K562 (cell line): ENCODE data around the gene TARS3. TPM values are rescaled to one million over a fixed set of nuclear protein-coding genes. Genes with fewer than 3 reads are reported as not detected.

ENCODE experiments used
- ARID2 ChIP-seq: fragments of 450-650 bp; IDR thresholded peaks from 2 replicates; pipeline ENCODE4 v1.6.1; 2017; ENCODE audit warnings: antibody characterized with exemption, mild to moderate bottlenecking
- ARNT ChIP-seq, 2 experiments: fragments of 450-650 bp; IDR thresholded peaks; 2 replicates each; pipeline ENCODE4 v1.6.1; 2016; ENCODE audit warnings: mild to moderate bottlenecking in 1 of 2
- CCNT2 ChIP-seq: IDR thresholded peaks from 2 replicates; pipeline ENCODE4 v1.6.1; 2011; ENCODE audit warnings: borderline replicate concordance, low read depth, mild to moderate bottlenecking, moderate library complexity, mixed read lengths, low read length; ENCODE audit not compliant: insufficient read length; ENCODE audit errors: extremely low read depth
- CHD4 ChIP-seq: fragments of 200-600 bp; sonication (generic); IDR thresholded peaks from 3 replicates; pipeline ENCODE4 v1.6.1; 2012; ENCODE audit warnings: low read depth, mild to moderate bottlenecking, mixed read lengths, low read length, inconsistent platforms; ENCODE audit not compliant: insufficient read depth, insufficient replicate concordance, poor library complexity, severe bottlenecking
- CTBP1 ChIP-seq: fragments of 450-650 bp; IDR thresholded peaks from 2 replicates; pipeline ENCODE4 v1.6.1; 2016; ENCODE audit warnings: borderline replicate concordance
- NFATC3 ChIP-seq: fragments of 450-650 bp; IDR thresholded peaks from 2 replicates; pipeline ENCODE4 v1.6.1; 2017; ENCODE audit warnings: mild to moderate bottlenecking
- RUNX1 ChIP-seq: sonication (generic); IDR thresholded peaks from 2 replicates; pipeline ENCODE4 v1.6.1; 2016; ENCODE audit warnings: antibody characterized with exemption, low read depth
- SRSF1 ChIP-seq: fragments of 200-400 bp; formaldehyde crosslinking; IDR thresholded peaks from 2 replicates; pipeline ENCODE4 v1.6.1; 2017; ENCODE audit warnings: mild to moderate bottlenecking, low read depth, low read length, moderate library complexity
- ZBTB17 ChIP-seq: fragments of 450-650 bp; formaldehyde crosslinking; IDR thresholded peaks from 2 replicates; pipeline ENCODE4 v1.4.0; 2020; ENCODE audit warnings: mild to moderate bottlenecking
- polyA plus RNA-seq, 8 experiments: library from polyadenylated mRNA; depleted of rRNA in 4 of 8; stranded (reverse) in 5 of 8; unstranded in 3 of 8; fragments of >200 nt; fragmentation: Nextera tagmentation in 2 of 8; fragmentation: Illumina TruSeq in 1 of 8; extraction: Ambion mirVana in 2 of 8; extraction: Trizol in 1 of 8; gene quantifications; 2 replicates each; pipeline versions ENCODE4 v1.2.1 to v1.2.3, GENCODE V29; 2011 to 2014; ENCODE audit warnings: inconsistent platforms in 1 of 8, missing spikeins in 1 of 8
- total RNA-seq, 7 experiments: library from RNA; depleted of rRNA in 6 of 7; stranded (reverse); fragments of >200 nt in 6 of 7; fragmentation: Illumina TruSeq in 2 of 7; extraction: Trizol in 2 of 7; gene quantifications; 2 replicates each; pipeline versions ENCODE4 v1.2.1 to v1.2.3, GENCODE V29; 2011 to 2021; ENCODE audit warnings: low replicate concordance in 1 of 7
- TF ChIP-seq, protein P1 (sequence below), 2 experiments: fragments of 450-650 bp; IDR thresholded peaks; 2 replicates each; pipeline ENCODE4 v1.6.1; 2016
- TF ChIP-seq, protein P2 (sequence below): sonication (generic); formaldehyde crosslinking; IDR thresholded peaks from 2 replicates; pipeline ENCODE4 v1.8.0; 2022; ENCODE audit warnings: mild to moderate bottlenecking, missing genetic modification reagents
- TF ChIP-seq, protein P3 (sequence below): fragments of 250-450 bp; sonication (Bioruptor Pico); IDR thresholded peaks from 2 replicates; pipeline ENCODE4 v1.9.0; 2021; ENCODE audit warnings: mild to moderate bottlenecking, inconsistent platforms
- TF ChIP-seq, protein P4 (sequence below): fragments of 450-650 bp; IDR thresholded peaks from 2 replicates; pipeline ENCODE4 v1.6.1; 2016
- TF ChIP-seq, protein P5 (sequence below), 2 experiments: fragments of 450-650 bp; formaldehyde crosslinking in 1 of 2; IDR thresholded peaks; 2 replicates each; pipeline versions ENCODE4 v1.4.0 to v1.6.1; 2014 to 2020; ENCODE audit warnings: mild to moderate bottlenecking in 2 of 2, borderline replicate concordance in 1 of 2, low read depth in 1 of 2

TARS3 gene
- total and polyA plus RNA-seq, 9 of the 15 experiments (the other 6 are each of a cell fraction or from before 2014, with no cell fraction given), result 2.1 to 14.7 (median 9.8) TPM

DNA sequence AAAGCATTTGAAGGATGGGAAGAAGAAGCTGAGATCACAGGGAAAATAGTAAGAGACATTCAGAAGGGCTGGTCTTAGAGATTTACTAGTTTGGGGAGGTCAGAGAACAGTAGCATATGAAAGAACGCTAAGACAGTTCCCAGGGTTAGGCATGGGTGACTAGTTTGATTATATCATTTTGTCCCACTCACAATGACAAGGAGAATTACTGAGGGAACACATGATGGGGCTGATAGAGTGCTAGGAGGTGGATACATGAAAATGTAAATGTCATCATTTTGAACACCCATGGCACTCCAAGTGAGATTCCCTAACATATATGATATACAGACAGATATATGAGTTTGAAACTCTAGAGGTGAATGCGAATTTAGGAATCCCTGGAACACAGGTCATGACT lies 9.3 kb upstream of the TARS3 start (continued):
- TF ChIP-seq CCNT2 (no peak), NFATC3 (no peak), ARID2 (no peak), RUNX1 (no peak), SRSF1 (no peak), ARNT (IDR thresholded peaks at IDR 0.05) (no peak), CTBP1 (no peak), ZBTB17 (CRISPR knock-in tag) (no peak), CHD4 (no peak)
- TF ChIP-seq, protein P1, sequence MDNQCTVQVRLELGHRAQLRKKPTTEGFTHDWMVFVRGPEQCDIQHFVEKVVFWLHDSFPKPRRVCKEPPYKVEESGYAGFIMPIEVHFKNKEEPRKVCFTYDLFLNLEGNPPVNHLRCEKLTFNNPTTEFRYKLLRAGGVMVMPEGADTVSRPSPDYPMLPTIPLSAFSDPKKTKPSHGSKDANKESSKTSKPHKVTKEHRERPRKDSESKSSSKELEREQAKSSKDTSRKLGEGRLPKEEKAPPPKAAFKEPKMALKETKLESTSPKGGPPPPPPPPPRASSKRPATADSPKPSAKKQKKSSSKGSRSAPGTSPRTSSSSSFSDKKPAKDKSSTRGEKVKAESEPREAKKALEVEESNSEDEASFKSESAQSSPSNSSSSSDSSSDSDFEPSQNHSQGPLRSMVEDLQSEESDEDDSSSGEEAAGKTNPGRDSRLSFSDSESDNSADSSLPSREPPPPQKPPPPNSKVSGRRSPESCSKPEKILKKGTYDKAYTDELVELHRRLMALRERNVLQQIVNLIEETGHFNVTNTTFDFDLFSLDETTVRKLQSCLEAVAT (IDR thresholded peaks at IDR 0.05), result 0 out of 4 replicates have a peak, but pooled peaks of 1 of the 2 experiments have one; percentile 11
- TF ChIP-seq, protein P2, sequence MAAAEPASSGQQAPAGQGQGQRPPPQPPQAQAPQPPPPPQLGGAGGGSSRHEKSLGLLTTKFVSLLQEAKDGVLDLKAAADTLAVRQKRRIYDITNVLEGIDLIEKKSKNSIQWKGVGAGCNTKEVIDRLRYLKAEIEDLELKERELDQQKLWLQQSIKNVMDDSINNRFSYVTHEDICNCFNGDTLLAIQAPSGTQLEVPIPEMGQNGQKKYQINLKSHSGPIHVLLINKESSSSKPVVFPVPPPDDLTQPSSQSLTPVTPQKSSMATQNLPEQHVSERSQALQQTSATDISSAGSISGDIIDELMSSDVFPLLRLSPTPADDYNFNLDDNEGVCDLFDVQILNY (CRISPR knock-in tag), result no peak
- TF ChIP-seq, protein P3, sequence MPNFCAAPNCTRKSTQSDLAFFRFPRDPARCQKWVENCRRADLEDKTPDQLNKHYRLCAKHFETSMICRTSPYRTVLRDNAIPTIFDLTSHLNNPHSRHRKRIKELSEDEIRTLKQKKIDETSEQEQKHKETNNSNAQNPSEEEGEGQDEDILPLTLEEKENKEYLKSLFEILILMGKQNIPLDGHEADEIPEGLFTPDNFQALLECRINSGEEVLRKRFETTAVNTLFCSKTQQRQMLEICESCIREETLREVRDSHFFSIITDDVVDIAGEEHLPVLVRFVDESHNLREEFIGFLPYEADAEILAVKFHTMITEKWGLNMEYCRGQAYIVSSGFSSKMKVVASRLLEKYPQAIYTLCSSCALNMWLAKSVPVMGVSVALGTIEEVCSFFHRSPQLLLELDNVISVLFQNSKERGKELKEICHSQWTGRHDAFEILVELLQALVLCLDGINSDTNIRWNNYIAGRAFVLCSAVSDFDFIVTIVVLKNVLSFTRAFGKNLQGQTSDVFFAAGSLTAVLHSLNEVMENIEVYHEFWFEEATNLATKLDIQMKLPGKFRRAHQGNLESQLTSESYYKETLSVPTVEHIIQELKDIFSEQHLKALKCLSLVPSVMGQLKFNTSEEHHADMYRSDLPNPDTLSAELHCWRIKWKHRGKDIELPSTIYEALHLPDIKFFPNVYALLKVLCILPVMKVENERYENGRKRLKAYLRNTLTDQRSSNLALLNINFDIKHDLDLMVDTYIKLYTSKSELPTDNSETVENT (CRISPR knock-in tag), result no peak
- TF ChIP-seq, protein P4, sequence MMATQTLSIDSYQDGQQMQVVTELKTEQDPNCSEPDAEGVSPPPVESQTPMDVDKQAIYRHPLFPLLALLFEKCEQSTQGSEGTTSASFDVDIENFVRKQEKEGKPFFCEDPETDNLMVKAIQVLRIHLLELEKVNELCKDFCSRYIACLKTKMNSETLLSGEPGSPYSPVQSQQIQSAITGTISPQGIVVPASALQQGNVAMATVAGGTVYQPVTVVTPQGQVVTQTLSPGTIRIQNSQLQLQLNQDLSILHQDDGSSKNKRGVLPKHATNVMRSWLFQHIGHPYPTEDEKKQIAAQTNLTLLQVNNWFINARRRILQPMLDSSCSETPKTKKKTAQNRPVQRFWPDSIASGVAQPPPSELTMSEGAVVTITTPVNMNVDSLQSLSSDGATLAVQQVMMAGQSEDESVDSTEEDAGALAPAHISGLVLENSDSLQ, result peak; percentile 23; the same call in 1 of the 2 replicates
- TF ChIP-seq, protein P5, sequence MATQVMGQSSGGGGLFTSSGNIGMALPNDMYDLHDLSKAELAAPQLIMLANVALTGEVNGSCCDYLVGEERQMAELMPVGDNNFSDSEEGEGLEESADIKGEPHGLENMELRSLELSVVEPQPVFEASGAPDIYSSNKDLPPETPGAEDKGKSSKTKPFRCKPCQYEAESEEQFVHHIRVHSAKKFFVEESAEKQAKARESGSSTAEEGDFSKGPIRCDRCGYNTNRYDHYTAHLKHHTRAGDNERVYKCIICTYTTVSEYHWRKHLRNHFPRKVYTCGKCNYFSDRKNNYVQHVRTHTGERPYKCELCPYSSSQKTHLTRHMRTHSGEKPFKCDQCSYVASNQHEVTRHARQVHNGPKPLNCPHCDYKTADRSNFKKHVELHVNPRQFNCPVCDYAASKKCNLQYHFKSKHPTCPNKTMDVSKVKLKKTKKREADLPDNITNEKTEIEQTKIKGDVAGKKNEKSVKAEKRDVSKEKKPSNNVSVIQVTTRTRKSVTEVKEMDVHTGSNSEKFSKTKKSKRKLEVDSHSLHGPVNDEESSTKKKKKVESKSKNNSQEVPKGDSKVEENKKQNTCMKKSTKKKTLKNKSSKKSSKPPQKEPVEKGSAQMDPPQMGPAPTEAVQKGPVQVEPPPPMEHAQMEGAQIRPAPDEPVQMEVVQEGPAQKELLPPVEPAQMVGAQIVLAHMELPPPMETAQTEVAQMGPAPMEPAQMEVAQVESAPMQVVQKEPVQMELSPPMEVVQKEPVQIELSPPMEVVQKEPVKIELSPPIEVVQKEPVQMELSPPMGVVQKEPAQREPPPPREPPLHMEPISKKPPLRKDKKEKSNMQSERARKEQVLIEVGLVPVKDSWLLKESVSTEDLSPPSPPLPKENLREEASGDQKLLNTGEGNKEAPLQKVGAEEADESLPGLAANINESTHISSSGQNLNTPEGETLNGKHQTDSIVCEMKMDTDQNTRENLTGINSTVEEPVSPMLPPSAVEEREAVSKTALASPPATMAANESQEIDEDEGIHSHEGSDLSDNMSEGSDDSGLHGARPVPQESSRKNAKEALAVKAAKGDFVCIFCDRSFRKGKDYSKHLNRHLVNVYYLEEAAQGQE (IDR thresholded peaks at IDR 0.05; ENCODE audit: borderline replicate concordance), result no peak
- TF ChIP-seq, protein P5 (CRISPR knock-in tag; IDR thresholded peaks at IDR 0.05; ENCODE audit: low read depth), result no peak
